ENCODE measurements around the gene NIT1. TPM values are rescaled to one million over a fixed set of nuclear protein-coding genes. Genes with fewer than 3 reads are reported as not detected.

The NIT1 gene
- total and polyA plus RNA-seq, 10 of the 15 experiments (the other 5 are each of a cell fraction or from before 2014, with no cell fraction given), result 19.2 to 54.4 (median 28.3) TPM

GRCh38 chr1:161095230-161095629, 22.7 kb upstream of the NIT1 start:
- peaks cover 0 to 8% of the 10 kb centered on the region in 2 experiments; a peak in 3 of 4 replicates for H3K36me3 ChIP-seq (ENCODE audit: control insufficient read depth in 2 of 2, insufficient read depth in 2 of 2, low read length in 1 of 2)
- in situ Hi-C loops (cut with MboI), result no loop called here
- H3K9ac ChIP-seq (ENCODE audit: control insufficient read depth, insufficient read depth, low read length), result no peak overlapping the region
- H4K20me1 ChIP-seq (ENCODE audit: control insufficient read depth, insufficient read depth), result no peaks in the 10 kb centered on the region
- no peak overlapping the region for H2AFZ ChIP-seq (ENCODE audit: control insufficient read depth, low read depth, low read length)
- H3K79me2 ChIP-seq (ENCODE audit: control insufficient read depth, insufficient read depth, low read length), result no peaks in the 10 kb centered on the region
- DNase-seq (ENCODE audit: low read depth, low spot score) (no peak), ATAC-seq (no peak), FAIRE-seq (no peak)
- ChIA-PET POLR2A (interaction anchor here (0.6 to 5.6 kb wide), 6 partner anchors 10 to 76 kb away, joined by 3 to 66 read pairs (median 4); partner anchors contain the start of genes ARHGAP30, F11R and USF1), RAD21 (ENCODE audit: unreplicated experiment) (interaction anchor here (4.7 to 6.7 kb wide), 2 partner anchors 24 to 49 kb away, joined by 40 to 90 read pairs; partner anchors contain the start of genes ARHGAP30 and USF1), CTCF (interaction anchor here (0.6 to 7.6 kb wide), 10 partner anchors 10 to 142 kb away, joined by 3 to 181 read pairs (median 6); partner anchors contain the start of genes ARHGAP30, ITLN2, TSTD1 and USF1), SMC1A (ENCODE audit: uncharacterized antibody, unreplicated experiment) (interaction anchor here (0.9 to 7.0 kb wide), 12 partner anchors 10 to 141 kb away, joined by 3 to 110 read pairs (median 6); partner anchors contain the start of genes ARHGAP30, F11R, ITLN2 and NIT1)
- no peak overlapping the region for H3K27ac ChIP-seq (ENCODE audit: control insufficient read depth, insufficient read depth)
- peaks cover 39% of the 10 kb centered on the region for H3K4me1 ChIP-seq (ENCODE audit: control insufficient read depth, insufficient read depth, low read length)
- intact Hi-C loops (cut with micrococcal nuclease; ENCODE audit: unreplicated experiment), result no loop called here
- no peaks in the 10 kb centered on the region for H3K27me3 ChIP-seq (replicated peaks in 1 of 2; ENCODE audit: control insufficient read depth in 2 of 2, insufficient read depth in 2 of 2, low read length in 1 of 2)
- no peak overlapping the region for H3K4me3 ChIP-seq
- 96% methylated on average over 6 of the region's 6 CpGs for WGBS (ENCODE audit: insufficient coverage, insufficient replicate concordance, low lambda C conversion rate, missing lambda C conversion rate)
- no peaks in the 10 kb centered on the region for H3K9me3 ChIP-seq (replicated peaks; ENCODE audit: control insufficient read depth, insufficient read depth, low read length)
- no peak overlapping the region; the same call in 1 of the 2 replicates for H3K4me2 ChIP-seq (ENCODE audit: control insufficient read depth, insufficient read depth)
- BruUV-seq (replicated peaks), result no TSS peak
- no peak for TF ChIP-seq ZNF207 (IDR thresholded peaks at IDR 0.05; ENCODE audit: borderline replicate concordance)
- no peak for TF ChIP-seq TCF12 (IDR thresholded peaks at IDR 0.05; ENCODE audit: low read depth, low read length)
- no peak for TF ChIP-seq RBBP5 (conservative IDR thresholded peaks at IDR 0.05)
- TF ChIP-seq CBFB (IDR thresholded peaks at IDR 0.05; ENCODE audit: low read depth), result no peak
- TF ChIP-seq TARDBP (IDR thresholded peaks at IDR 0.05; ENCODE audit: borderline replicate concordance), result no peak
- TF ChIP-seq BCL11A (IDR thresholded peaks at IDR 0.05; ENCODE audit: low read depth, low read length), result no peak
- TF ChIP-seq MEF2A (IDR thresholded peaks at IDR 0.05; ENCODE audit: insufficient read depth, low read depth, low read length), result no peak
- TF ChIP-seq SUPT20H (IDR thresholded peaks at IDR 0.05; ENCODE audit: borderline replicate concordance, control insufficient read depth, low read depth, low read length), result no peak
- TF ChIP-seq NFXL1 (IDR thresholded peaks at IDR 0.05; ENCODE audit: borderline replicate concordance), result no peak
- no peak for TF ChIP-seq NFIC (IDR thresholded peaks at IDR 0.05; ENCODE audit: low read depth, low read length)
- no peak for TF ChIP-seq FOS (IDR thresholded peaks at IDR 0.05; ENCODE audit: borderline replicate concordance, extremely low read depth, insufficient read length)
- no peak for TF ChIP-seq ZNF217 (IDR thresholded peaks at IDR 0.05)
- no peak for TF ChIP-seq POU2F2 (IDR thresholded peaks at IDR 0.05; ENCODE audit: borderline replicate concordance, low read depth, low read length)

Measured in GM12878 (cell line).